Gastrocnemius medialis (tissue), 4 donors: ENCODE measurements around the gene PRKD1.

Experiments
- CTCF ChIP-seq, 5 experiments: fragments of 450-650 bp in 3 of 5; fragments of 200-600 bp in 2 of 5; sonication (generic) in 2 of 5; IDR thresholded peaks in 4 of 5; conservative IDR thresholded peaks in 1 of 5; 1 replicate in 4 of 5; 2 replicates in 1 of 5; pipeline ENCODE4 v1.5.1; 2016 to 2019; ENCODE audit warnings: antibody characterized with exemption in 5 of 5, mild to moderate bottlenecking in 3 of 5, moderate library complexity in 3 of 5
- POLR2A ChIP-seq, 2 donors: fragments of 450-650 bp; IDR thresholded peaks; one replicate each; pipeline ENCODE4 v1.6.1; 2017; ENCODE audit warnings: antibody characterized with exemption in 2 of 2, mild to moderate bottlenecking in 2 of 2, moderate library complexity in 2 of 2

- TF ChIP-seq CTCF (IDR thresholded peaks at IDR 0.05 in 4 of 5, conservative IDR thresholded peaks at IDR 0.05 in 1 of 5), result no peak
- TF ChIP-seq POLR2A (IDR thresholded peaks at IDR 0.05), result no peak
These were observed 252.9 kb downstream of the PRKD1 start for GRCh38 chr14:29674566-29675285.
